Measurements from ENCODE around the gene IL5. TPM values are rescaled to one million over a fixed set of nuclear protein-coding genes. Genes with fewer than 3 reads are reported as not detected.

The IL5 gene
- total and polyA plus RNA-seq, 2 of the 13 experiments (the other 11 are each of a cell fraction or from before 2014, with no cell fraction given) = not detected

DNA sequence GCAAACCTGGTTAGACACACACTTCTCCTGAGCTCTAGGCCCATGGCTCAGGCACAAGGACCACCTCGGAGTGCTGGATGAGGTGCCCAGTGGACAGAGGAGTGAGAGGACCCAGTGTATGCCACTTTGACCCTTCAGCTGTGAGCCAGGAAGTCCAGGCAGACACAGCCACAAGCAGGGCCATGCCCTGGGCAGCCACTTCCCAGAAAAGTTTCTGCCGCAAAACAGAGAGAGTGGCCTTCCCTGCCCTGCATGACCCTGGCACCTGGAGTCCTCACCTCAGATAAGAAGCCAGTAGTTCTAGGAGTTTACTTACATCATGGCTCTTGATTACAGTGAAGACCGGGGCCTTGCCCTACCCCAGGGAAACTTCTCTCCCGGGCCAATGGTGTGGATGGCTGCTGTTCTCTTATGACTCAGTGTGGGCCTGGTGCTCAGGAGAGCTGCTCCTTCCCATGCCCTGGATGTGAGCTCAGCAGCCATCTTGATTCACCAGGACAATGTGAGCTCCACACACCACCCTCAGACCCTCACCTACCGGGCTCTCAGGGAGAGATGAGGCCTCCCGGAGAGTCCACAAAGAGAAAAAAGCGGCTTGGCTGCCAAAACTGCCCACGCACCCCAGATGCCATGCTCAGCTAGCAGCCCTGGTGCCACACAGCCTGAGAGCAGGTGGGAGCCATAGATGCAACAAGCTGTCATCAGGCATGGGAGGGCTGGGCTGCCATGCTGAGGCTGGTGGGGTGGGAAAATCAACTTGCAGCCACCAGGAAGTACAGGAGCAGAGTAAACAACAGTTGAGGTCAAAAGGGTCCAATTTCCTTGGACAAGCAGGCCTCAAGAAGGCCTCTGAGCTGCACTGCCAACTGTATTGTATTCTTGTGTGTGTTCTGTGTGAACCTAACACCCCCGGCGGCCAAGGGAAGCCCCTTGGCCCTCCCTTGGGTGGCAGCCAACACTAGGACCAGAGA, 41.1 kb downstream of the IL5 start (continued):
- TF ChIP-seq SAP130 (CRISPR knock-in tag; IDR thresholded peaks at IDR 0.05; ENCODE audit: low read depth) (peak; percentile 55), CENPT (CRISPR knock-in tag; IDR thresholded peaks at IDR 0.05; ENCODE audit: low read depth) (no peak), ZFX (CRISPR knock-in tag; IDR thresholded peaks at IDR 0.05; ENCODE audit: low read depth) (peak; percentile 80), ZMAT3 (CRISPR knock-in tag; conservative IDR thresholded peaks at IDR 0.05) (0 out of 2 replicates have a peak, but pooled peaks have one; percentile 33), NFYB (CRISPR knock-in tag; IDR thresholded peaks at IDR 0.05) (no peak), ZNF292 (CRISPR knock-in tag; IDR thresholded peaks at IDR 0.05; ENCODE audit: borderline replicate concordance, low read depth) (peak; percentile 30; the same call in 1 of the 2 replicates), ATM (IDR thresholded peaks at IDR 0.05; ENCODE audit: borderline replicate concordance) (no peak), MATR3 (CRISPR knock-in tag; IDR thresholded peaks at IDR 0.05) (no peak), SALL1 (CRISPR knock-in tag; IDR thresholded peaks at IDR 0.05) (peak; percentile 64), SRSF1 (optimal IDR thresholded peaks at IDR 0.05; ENCODE audit: low read depth, low read length) (no peak), NFRKB (IDR thresholded peaks at IDR 0.05) (no peak), SRY (CRISPR knock-in tag; IDR thresholded peaks at IDR 0.05) (0 out of 2 replicates have a peak, but pooled peaks have one; percentile 11), ELF3 (CRISPR knock-in tag; IDR thresholded peaks at IDR 0.05) (peak; percentile 97), YY1 (IDR thresholded peaks at IDR 0.05; ENCODE audit: insufficient read depth, insufficient replicate concordance, low read depth, low read length) (peak; percentile 49), U2AF1 (optimal IDR thresholded peaks at IDR 0.05; ENCODE audit: low read depth, low read length) (no peak), ZFP90 (CRISPR knock-in tag; IDR thresholded peaks at IDR 0.05; ENCODE audit: borderline replicate concordance) (0 out of 2 replicates have a peak, but pooled peaks have one; percentile 38), ZNF383 (CRISPR knock-in tag; IDR thresholded peaks at IDR 0.05; ENCODE audit: borderline replicate concordance) (peak; percentile 54; the same call in 1 of the 2 replicates), ERF (CRISPR knock-in tag; IDR thresholded peaks at IDR 0.05) (no peak), GABPA (IDR thresholded peaks at IDR 0.05; ENCODE audit: low read depth, low read length) (no peak), GABPA (CRISPR knock-in tag; IDR thresholded peaks at IDR 0.05; ENCODE audit: low read depth) (peak; percentile 52)
- TF ChIP-seq, protein P1, sequence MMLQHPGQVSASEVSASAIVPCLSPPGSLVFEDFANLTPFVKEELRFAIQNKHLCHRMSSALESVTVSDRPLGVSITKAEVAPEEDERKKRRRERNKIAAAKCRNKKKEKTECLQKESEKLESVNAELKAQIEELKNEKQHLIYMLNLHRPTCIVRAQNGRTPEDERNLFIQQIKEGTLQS (CRISPR knock-in tag; IDR thresholded peaks at IDR 0.05) = no peak
- TF ChIP-seq, protein P2, sequence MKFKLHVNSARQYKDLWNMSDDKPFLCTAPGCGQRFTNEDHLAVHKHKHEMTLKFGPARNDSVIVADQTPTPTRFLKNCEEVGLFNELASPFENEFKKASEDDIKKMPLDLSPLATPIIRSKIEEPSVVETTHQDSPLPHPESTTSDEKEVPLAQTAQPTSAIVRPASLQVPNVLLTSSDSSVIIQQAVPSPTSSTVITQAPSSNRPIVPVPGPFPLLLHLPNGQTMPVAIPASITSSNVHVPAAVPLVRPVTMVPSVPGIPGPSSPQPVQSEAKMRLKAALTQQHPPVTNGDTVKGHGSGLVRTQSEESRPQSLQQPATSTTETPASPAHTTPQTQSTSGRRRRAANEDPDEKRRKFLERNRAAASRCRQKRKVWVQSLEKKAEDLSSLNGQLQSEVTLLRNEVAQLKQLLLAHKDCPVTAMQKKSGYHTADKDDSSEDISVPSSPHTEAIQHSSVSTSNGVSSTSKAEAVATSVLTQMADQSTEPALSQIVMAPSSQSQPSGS (CRISPR knock-in tag; IDR thresholded peaks at IDR 0.05) = 0 out of 2 replicates have a peak, but pooled peaks have one; percentile 11
- TF ChIP-seq, protein P3, sequence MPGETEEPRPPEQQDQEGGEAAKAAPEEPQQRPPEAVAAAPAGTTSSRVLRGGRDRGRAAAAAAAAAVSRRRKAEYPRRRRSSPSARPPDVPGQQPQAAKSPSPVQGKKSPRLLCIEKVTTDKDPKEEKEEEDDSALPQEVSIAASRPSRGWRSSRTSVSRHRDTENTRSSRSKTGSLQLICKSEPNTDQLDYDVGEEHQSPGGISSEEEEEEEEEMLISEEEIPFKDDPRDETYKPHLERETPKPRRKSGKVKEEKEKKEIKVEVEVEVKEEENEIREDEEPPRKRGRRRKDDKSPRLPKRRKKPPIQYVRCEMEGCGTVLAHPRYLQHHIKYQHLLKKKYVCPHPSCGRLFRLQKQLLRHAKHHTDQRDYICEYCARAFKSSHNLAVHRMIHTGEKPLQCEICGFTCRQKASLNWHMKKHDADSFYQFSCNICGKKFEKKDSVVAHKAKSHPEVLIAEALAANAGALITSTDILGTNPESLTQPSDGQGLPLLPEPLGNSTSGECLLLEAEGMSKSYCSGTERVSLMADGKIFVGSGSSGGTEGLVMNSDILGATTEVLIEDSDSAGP (CRISPR knock-in tag; IDR thresholded peaks at IDR 0.05; ENCODE audit: borderline replicate concordance) = no peak
- TF ChIP-seq, protein P4, sequence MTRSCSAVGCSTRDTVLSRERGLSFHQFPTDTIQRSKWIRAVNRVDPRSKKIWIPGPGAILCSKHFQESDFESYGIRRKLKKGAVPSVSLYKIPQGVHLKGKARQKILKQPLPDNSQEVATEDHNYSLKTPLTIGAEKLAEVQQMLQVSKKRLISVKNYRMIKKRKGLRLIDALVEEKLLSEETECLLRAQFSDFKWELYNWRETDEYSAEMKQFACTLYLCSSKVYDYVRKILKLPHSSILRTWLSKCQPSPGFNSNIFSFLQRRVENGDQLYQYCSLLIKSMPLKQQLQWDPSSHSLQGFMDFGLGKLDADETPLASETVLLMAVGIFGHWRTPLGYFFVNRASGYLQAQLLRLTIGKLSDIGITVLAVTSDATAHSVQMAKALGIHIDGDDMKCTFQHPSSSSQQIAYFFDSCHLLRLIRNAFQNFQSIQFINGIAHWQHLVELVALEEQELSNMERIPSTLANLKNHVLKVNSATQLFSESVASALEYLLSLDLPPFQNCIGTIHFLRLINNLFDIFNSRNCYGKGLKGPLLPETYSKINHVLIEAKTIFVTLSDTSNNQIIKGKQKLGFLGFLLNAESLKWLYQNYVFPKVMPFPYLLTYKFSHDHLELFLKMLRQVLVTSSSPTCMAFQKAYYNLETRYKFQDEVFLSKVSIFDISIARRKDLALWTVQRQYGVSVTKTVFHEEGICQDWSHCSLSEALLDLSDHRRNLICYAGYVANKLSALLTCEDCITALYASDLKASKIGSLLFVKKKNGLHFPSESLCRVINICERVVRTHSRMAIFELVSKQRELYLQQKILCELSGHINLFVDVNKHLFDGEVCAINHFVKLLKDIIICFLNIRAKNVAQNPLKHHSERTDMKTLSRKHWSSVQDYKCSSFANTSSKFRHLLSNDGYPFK (CRISPR knock-in tag; IDR thresholded peaks at IDR 0.05; ENCODE audit: borderline replicate concordance) = peak; percentile 46; the same call in 1 of the 2 replicates

All from HepG2 (cell line).